B cell (primary cell): Measurements from ENCODE around the gene ITPRIP.

ENCODE experiments used
- CTCF ChIP-seq: fragments of 200-600 bp; IDR thresholded peaks from one replicate; pipeline ENCODE4 v1.8.0; 2022; ENCODE audit warnings: antibody characterized with exemption, mild to moderate bottlenecking
- EZH2 ChIP-seq: IDR thresholded peaks from 2 replicates; pipeline ENCODE4 v1.6.1; 2012; ENCODE audit warnings: borderline replicate concordance, low read depth, mild to moderate bottlenecking, moderate library complexity, low read length; ENCODE audit not compliant: insufficient read depth, poor library complexity, severe bottlenecking

DNA sequence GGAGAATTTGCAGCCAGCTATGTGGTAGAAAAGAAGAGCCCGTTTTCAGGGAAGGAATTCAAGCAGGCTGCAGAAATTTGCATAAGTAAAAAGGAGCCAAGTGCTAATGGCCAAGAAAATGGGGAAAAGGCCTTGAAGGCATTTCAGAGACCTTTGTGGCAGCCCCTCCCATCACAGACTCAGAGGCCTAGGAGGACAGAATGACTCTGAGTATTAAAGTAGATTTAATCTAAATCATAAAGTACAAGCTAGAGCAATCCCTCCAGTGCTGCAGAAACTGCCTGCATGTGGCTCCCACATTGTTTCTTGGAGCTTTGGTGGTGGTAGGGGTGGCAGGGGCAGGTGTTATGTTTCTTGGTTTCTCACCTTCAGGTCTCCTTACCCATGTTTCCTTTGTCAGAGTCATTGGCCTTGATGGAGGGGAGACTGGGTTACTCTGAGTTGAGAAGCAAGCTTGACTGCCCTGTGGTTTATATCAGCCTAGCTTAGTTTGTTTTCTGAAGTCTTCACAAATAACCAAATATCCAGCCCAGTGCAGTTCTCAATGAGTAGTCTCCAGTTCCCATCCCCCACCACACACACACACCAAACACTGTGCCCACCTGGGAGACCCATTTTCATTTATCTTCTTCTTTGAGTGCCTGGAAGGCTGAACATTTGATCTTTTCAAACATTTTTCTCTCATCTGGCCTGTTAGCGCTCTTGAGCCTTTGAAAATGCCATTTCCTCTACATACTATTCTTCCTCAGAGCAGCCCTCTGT lies 34.5 kb downstream of the ITPRIP start:
- no peak for TF ChIP-seq CTCF
- TF ChIP-seq EZH2, result no peak
